ENCODE data around the gene MTHFSD. TPM values are rescaled to one million over a fixed set of nuclear protein-coding genes. Genes with fewer than 3 reads are reported as not detected.

MTHFSD gene
- polyA plus RNA-seq, 3 donors, result 22.1 to 29.4 (median 23.9) TPM

GRCh38 chr16:86584071-86584685, 29.1 kb upstream of the MTHFSD start:
- DNase-seq (ENCODE audit: low read depth in 3 of 3, low spot score in 2 of 3), result no peak

DNA sequence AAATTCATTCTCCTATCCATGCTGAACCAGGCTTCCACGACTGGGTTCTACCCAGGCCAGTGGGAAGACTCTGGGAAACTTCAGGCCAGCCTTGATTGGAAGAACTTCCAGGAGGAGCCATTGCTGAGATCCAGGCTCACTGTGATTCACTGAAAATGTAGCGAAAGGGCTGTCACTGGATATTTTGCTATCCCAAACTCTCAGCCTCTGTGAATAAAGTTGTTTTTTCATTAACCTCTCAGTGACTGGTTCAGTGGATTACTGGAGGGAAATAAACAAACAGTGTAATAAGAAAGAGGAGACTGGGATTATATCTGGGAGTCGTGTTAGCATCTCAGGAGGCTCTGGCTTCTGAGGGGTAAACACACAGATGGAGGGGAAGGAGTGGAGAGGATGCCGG, 26.4 kb upstream of the MTHFSD start:
- no peak for DNase-seq (ENCODE audit: low read depth in 3 of 3, low spot score in 2 of 3)

GRCh38 chr16:86580791-86581170, 25.7 kb upstream of the MTHFSD start:
- no peak for DNase-seq (ENCODE audit: low read depth in 3 of 3, low spot score in 2 of 3)

DNA sequence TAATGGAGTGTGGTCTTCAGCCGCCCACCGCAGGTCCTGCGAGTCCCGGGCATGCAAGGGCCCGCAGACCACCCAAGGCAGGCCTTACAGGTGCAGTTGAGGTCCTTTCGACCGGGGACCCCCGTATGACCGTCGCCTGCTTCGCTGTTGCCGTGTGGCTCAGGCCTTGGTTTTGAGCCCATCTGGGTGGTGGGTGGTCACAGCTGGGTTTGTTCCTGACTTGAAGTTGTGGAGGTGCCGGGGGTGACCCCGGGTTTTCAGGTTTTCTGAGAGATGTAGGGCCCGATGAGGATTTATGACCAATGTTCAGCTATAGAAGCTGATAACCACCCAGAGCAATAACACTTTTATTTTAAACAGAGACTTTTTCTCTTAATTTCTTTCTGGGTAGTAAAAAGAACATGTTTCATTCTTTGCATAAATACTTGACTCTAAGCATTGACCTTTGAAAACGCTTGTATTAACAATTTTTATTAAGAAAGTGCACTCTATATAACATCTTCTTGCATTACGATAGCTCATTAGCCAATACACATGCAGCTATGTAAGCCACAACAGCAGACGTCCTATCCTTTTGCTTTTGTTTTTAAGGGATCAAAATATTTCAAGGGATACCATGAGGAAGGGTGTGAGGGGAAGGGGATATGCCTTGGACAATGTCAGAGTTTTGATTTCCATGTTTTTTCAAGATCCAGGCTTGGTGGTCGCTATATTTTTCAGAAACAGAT, 25.2 kb upstream of the MTHFSD start:
- DNase-seq (ENCODE audit: low read depth in 3 of 3, low spot score in 2 of 3), result no peak

- DNase-seq (ENCODE audit: low read depth in 3 of 3, low spot score in 2 of 3), result no peak
Measured at GRCh38 chr16:86579268-86580062, 24.4 kb upstream of the MTHFSD start.

DNA sequence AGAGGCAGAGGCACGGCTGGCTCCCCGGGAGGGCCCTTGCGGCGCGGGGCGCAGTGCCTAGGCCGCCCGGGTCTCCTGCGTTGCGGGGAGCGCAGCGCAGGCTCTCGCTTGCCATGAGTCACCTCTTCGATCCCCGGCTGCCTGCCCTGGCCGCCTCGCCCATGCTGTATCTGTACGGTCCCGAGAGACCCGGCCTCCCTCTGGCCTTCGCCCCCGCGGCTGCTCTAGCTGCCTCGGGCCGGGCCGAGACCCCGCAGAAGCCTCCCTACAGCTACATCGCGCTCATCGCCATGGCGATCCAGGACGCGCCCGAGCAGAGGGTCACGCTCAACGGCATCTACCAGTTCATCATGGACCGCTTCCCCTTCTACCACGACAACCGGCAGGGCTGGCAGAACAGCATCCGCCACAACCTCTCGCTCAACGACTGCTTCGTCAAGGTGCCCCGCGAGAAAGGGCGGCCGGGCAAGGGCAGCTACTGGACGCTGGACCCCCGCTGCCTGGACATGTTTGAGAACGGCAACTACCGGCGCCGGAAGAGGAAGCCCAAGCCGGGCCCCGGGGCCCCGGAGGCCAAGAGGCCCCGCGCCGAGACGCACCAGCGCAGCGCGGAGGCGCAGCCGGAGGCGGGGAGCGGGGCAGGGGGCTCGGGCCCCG, 23.7 kb upstream of the MTHFSD start:
- DNase-seq (ENCODE audit: low read depth in 3 of 3, low spot score in 2 of 3), result no peak

DNA sequence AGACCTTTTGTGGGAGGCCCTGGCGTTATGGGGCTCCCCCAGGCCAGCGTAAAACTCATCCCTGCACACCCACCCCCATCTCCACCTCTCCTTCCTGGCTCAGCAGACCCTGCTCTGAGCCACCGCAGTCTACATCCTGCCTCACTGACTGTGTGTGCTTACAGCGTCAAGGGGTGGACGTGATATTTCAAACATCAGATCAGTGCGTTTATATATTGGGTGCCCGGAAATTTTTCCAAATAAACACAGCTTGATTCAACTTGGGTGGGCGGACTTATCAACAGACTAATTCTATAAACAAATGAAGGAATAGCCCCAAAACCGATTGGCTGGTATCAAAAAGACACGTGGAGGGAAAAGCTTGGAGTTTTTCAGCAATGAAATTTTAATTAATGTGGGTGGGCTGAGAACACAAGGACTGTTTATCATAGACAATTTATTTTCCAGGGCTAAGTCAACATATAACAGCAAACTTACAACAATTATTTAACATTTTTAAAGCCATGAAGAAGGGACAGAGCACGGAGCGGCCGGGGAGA, 23.1 kb upstream of the MTHFSD start, which contains the start of gene FOXL1:
Gene FOXL1 (plus strand): TSS at position 489 of the 539 bp plus-strand sequence. CDS start 175 bp downstream, outside the sequence.
- no peak for DNase-seq (ENCODE audit: low read depth in 3 of 3, low spot score in 2 of 3)

DNA sequence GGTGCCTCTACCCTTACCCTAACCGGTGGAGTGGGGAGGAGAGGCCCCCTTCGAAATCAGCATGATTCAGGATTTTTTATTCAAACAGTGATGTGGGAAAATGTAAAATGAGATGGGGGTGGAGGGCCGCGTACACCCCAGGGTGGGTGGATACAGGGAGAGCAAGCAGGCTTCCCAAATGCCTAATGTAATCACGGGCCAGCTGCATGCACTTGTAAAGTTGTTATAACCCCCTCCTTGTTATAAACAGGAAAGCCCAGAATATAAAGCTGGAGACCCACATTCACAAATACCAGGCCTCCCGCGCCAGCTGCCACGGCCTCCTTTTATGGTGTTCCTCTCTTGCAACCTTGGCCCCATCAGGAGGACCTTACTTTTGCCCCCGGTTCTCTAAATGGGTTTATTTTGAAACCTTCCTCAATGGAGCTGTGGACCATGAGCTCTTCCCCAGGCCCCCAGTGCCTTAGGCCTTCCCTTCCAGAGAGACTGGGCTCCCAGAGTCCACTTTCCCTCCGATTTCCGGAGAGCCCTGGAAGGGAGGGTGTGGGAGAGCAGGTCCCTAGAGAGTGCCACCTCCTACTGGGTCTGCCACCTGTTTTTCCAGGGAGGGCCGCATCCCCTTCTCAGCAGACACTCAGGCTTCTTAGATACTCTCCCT, 22.4 kb upstream of the MTHFSD start:
- DNase-seq (ENCODE audit: low read depth in 3 of 3, low spot score in 2 of 3), result no peak

GRCh38 chr16:86576591-86577313, 21.7 kb upstream of the MTHFSD start:
- DNase-seq (ENCODE audit: low read depth in 3 of 3, low spot score in 2 of 3), result no peak

DNA sequence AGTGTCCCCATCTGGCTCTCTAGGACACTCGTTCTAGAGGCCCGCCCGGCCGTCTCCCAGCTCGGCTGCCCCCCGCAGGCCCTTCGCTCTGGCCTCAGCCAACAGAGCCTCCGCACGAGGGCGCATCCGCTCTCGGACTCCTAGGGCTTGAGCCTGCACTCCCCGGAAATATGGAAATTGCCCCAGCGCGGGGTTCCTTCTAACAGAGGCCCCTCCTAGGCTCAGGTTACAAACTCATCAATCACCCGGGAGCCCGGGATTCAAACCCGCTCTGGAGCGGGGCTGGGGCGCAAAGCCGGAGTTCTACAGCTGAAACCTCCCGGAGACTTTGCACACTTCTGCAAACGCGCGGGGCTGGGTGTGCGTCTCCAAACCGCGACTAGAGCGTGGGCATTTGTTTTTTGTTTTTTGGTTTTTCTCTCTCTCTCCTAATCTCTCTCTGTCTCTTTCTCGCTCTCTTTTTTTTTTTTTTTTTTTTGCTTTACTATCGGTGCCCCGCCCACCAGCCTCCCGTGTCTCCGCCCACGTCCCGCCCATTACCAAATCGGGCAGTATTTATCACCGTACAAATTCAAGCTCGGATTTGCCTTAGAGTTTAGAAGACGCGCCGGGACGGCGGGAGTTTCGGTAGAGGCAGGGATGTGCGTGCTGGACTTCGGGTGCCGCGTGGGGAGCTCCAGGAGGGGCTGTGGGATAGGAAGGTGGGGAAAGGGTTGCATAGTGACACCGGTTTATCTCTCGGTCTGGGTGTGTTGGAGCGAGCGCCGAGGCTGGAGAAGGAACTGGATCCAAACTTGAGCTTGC, 20.9 kb upstream of the MTHFSD start:
- peak in 2 of 3 donors; percentile 85 to 92 for DNase-seq (ENCODE audit: low read depth in 3 of 3, low spot score in 2 of 3)

GRCh38 chr16:86575095-86575685, 20.2 kb upstream of the MTHFSD start:
- DNase-seq (ENCODE audit: low read depth in 3 of 3, low spot score in 2 of 3), result no peak

GRCh38 chr16:86574646-86575045, 19.6 kb upstream of the MTHFSD start:
- DNase-seq (ENCODE audit: low read depth in 3 of 3, low spot score in 2 of 3), result no peak

GRCh38 chr16:86573646-86574508, 18.8 kb upstream of the MTHFSD start:
- no peak for DNase-seq (ENCODE audit: low read depth in 3 of 3, low spot score in 2 of 3)

- DNase-seq (ENCODE audit: low read depth in 3 of 3, low spot score in 2 of 3), result no peak
Measured at GRCh38 chr16:86573215-86573614, 18.2 kb upstream of the MTHFSD start.

DNA sequence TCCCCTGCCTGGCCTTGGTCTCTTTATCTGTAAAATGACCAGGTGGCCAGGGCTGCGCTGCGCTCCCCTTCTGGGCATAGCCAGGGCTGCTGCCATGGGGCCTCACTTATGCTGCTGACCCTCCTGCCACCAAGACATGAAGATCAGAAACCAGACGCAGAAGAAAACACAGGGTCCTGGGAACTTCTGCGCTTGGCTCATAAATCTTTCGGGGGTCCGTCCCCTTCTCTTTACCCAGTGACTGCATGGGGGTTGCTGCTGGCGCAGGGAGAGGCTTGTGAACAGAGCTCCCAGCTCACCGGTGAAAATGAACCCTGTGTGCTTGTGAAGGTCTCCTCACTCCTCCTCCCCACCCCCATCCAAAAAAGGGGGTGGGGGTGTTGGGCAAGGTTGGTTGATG, 17.6 kb upstream of the MTHFSD start:
- no peak for DNase-seq (ENCODE audit: low read depth in 3 of 3, low spot score in 2 of 3)

DNA sequence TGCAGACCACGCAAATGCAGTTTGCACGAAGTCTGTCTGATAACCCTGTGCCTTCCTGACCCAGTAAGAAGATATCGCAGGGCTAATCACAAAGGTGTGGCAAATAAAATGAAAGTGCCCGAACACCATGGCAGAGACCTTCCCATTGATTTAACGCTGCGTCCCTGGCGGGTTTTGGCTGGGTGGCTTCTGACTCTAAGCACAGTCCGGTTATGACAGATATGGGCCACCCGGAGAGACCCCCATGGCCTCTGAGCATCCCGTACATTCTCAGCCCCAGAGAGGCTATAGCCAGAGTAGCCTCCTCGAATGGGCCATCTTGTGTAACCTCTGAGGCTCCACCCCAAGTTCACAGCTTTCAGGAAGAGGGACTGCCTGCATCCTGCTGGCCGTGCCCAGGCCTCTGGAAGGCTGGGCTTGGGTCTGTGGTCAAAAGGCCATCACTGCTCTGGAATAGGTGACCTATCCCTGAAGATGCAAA, 17.0 kb upstream of the MTHFSD start:
- DNase-seq (ENCODE audit: low read depth in 3 of 3, low spot score in 2 of 3), result no peak

GRCh38 chr16:86571530-86571915, 16.5 kb upstream of the MTHFSD start:
- no peak for DNase-seq (ENCODE audit: low read depth in 3 of 3, low spot score in 2 of 3)
